ENCODE data around the gene RFPL3.

RFPL3 gene

DNA sequence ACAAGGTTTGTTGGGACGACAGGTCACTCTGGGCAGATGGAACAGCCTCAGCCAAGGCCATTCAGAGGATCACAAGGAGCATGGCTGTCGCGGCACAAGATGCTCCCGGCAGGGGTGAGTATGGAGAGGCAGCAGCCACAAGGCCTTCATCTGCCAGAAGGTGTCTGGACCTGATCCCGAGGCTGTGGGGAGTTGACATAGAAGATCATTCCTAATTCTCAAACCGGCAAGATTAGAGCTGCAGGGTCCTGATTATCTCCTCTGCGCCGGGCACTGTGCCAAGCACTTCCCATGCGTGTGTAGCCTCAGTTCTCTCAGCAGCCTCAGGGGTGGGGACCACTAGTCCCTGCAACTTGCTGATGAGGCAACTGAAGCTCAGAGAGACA, 32.3 kb upstream of the RFPL3 start:
- Histone ChIP-seq H3K4me2 (ENCODE audit: insufficient read depth, low read length) (no peak overlapping the region), H3K4me3 (ENCODE audit: low read depth in 1 of 2, low read length in 2 of 2) (no peak overlapping the region), H3K27me3 (ENCODE audit: insufficient read depth, low read length, poor library complexity) (no peaks in the 10 kb centered on the region), H3K9ac (ENCODE audit: low read depth, low read length) (no peak overlapping the region), H4K20me1 (ENCODE audit: insufficient read depth, low read length) (no peaks in the 10 kb centered on the region), H3K36me3 (ENCODE audit: insufficient read depth, low read length) (no peaks in the 10 kb centered on the region), H3K79me2 (ENCODE audit: insufficient read depth, low read length) (no peaks in the 10 kb centered on the region), H3K27ac (ENCODE audit: low read length) (no peak overlapping the region), H3K4me1 (ENCODE audit: insufficient read depth, low read length) (no peaks in the 10 kb centered on the region), H2AFZ (ENCODE audit: low read depth, low read length) (no peak overlapping the region), H3K9me3 (ENCODE audit: insufficient read depth, low read length, severe bottlenecking) (no peaks in the 10 kb centered on the region)
- no peak for ATAC-seq (ENCODE audit: insufficient read depth, low read depth)
- TF ChIP-seq EZH2 (IDR thresholded peaks at IDR 0.05; ENCODE audit: borderline replicate concordance, low read depth, low read length, severe bottlenecking): no peak
- TF ChIP-seq, protein P1, sequence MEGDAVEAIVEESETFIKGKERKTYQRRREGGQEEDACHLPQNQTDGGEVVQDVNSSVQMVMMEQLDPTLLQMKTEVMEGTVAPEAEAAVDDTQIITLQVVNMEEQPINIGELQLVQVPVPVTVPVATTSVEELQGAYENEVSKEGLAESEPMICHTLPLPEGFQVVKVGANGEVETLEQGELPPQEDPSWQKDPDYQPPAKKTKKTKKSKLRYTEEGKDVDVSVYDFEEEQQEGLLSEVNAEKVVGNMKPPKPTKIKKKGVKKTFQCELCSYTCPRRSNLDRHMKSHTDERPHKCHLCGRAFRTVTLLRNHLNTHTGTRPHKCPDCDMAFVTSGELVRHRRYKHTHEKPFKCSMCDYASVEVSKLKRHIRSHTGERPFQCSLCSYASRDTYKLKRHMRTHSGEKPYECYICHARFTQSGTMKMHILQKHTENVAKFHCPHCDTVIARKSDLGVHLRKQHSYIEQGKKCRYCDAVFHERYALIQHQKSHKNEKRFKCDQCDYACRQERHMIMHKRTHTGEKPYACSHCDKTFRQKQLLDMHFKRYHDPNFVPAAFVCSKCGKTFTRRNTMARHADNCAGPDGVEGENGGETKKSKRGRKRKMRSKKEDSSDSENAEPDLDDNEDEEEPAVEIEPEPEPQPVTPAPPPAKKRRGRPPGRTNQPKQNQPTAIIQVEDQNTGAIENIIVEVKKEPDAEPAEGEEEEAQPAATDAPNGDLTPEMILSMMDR (IDR thresholded peaks at IDR 0.05; ENCODE audit: borderline replicate concordance, extremely low read depth, low read length, poor library complexity, severe bottlenecking): no peak
- DNase-seq: no peak

- Histone ChIP-seq H3K36me3 (ENCODE audit: insufficient read depth, low read length) (no peaks in the 10 kb centered on the region), H3K9ac (ENCODE audit: low read depth, low read length) (no peak overlapping the region), H3K9me3 (ENCODE audit: insufficient read depth, low read length, severe bottlenecking) (no peaks in the 10 kb centered on the region), H3K79me2 (ENCODE audit: insufficient read depth, low read length) (no peaks in the 10 kb centered on the region), H3K4me2 (ENCODE audit: insufficient read depth, low read length) (no peak overlapping the region), H3K4me1 (ENCODE audit: insufficient read depth, low read length) (no peaks in the 10 kb centered on the region), H3K27me3 (ENCODE audit: insufficient read depth, low read length, poor library complexity) (no peaks in the 10 kb centered on the region), H3K4me3 (ENCODE audit: low read depth in 1 of 2, low read length in 2 of 2) (no peak overlapping the region), H2AFZ (ENCODE audit: low read depth, low read length) (no peak overlapping the region), H4K20me1 (ENCODE audit: insufficient read depth, low read length) (no peaks in the 10 kb centered on the region), H3K27ac (ENCODE audit: low read length) (no peak overlapping the region)
- DNase-seq (no peak), ATAC-seq (ENCODE audit: insufficient read depth, low read depth) (no peak)
- TF ChIP-seq, protein P1 (IDR thresholded peaks at IDR 0.05; ENCODE audit: borderline replicate concordance, extremely low read depth, low read length, poor library complexity, severe bottlenecking): no peak
- TF ChIP-seq EZH2 (IDR thresholded peaks at IDR 0.05; ENCODE audit: borderline replicate concordance, low read depth, low read length, severe bottlenecking): no peak
Observed at GRCh38 chr22:32325811-32326237, 31.8 kb upstream of the RFPL3 start.

DNA sequence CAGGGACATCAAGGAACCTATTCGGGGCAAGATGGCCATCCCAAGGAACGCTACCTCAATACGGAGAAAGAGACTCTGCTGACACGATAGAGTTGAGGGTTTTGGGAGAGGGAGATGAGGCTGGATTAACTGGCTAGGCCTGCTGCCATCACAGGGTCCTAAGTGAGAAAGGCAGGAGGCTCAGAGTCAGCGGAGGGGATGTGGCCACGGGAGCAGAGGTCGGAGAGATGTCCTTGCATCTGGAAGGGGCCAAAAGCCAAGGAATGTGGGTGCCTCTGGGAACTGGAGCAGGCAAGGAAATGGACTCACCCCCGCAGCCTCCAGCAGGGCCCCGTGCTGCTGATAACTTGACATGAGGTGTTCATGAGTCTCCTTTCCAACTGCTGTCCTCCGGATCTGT, 31.0 kb upstream of the RFPL3 start:
- H3K4me1 ChIP-seq (ENCODE audit: insufficient read depth, low read length): no peaks in the 10 kb centered on the region
- DNase-seq (no peak), ATAC-seq (ENCODE audit: insufficient read depth, low read depth) (no peak)
- no peaks in the 10 kb centered on the region for H3K36me3 ChIP-seq (ENCODE audit: insufficient read depth, low read length)
- no peak overlapping the region for H2AFZ ChIP-seq (ENCODE audit: low read depth, low read length)
- H3K79me2 ChIP-seq (ENCODE audit: insufficient read depth, low read length): no peaks in the 10 kb centered on the region
- H3K27ac ChIP-seq (ENCODE audit: low read length): no peak overlapping the region
- no peak for TF ChIP-seq EZH2 (IDR thresholded peaks at IDR 0.05; ENCODE audit: borderline replicate concordance, low read depth, low read length, severe bottlenecking)
- no peaks in the 10 kb centered on the region for H3K9me3 ChIP-seq (ENCODE audit: insufficient read depth, low read length, severe bottlenecking)
- no peaks in the 10 kb centered on the region for H3K27me3 ChIP-seq (ENCODE audit: insufficient read depth, low read length, poor library complexity)
- no peak overlapping the region for H3K4me2 ChIP-seq (ENCODE audit: insufficient read depth, low read length)
- H4K20me1 ChIP-seq (ENCODE audit: insufficient read depth, low read length): no peaks in the 10 kb centered on the region
- H3K4me3 ChIP-seq (ENCODE audit: low read depth in 1 of 2, low read length in 2 of 2): no peak overlapping the region
- H3K9ac ChIP-seq (ENCODE audit: low read depth, low read length): no peak overlapping the region

- Histone ChIP-seq H3K79me2 (ENCODE audit: insufficient read depth, low read length) (no peaks in the 10 kb centered on the region), H3K4me1 (ENCODE audit: insufficient read depth, low read length) (no peaks in the 10 kb centered on the region), H3K9ac (ENCODE audit: low read depth, low read length) (no peak overlapping the region), H3K36me3 (ENCODE audit: insufficient read depth, low read length) (no peaks in the 10 kb centered on the region), H3K27me3 (ENCODE audit: insufficient read depth, low read length, poor library complexity) (no peaks in the 10 kb centered on the region), H3K27ac (ENCODE audit: low read length) (no peak overlapping the region), H2AFZ (ENCODE audit: low read depth, low read length) (no peak overlapping the region), H3K9me3 (ENCODE audit: insufficient read depth, low read length, severe bottlenecking) (no peaks in the 10 kb centered on the region), H3K4me2 (ENCODE audit: insufficient read depth, low read length) (no peak overlapping the region), H4K20me1 (ENCODE audit: insufficient read depth, low read length) (no peaks in the 10 kb centered on the region), H3K4me3 (ENCODE audit: low read depth in 1 of 2, low read length in 2 of 2) (no peak overlapping the region)
- no peak for DNase-seq
- no peak for ATAC-seq (ENCODE audit: insufficient read depth, low read depth)
- no peak for TF ChIP-seq EZH2 (IDR thresholded peaks at IDR 0.05; ENCODE audit: borderline replicate concordance, low read depth, low read length, severe bottlenecking)
- TF ChIP-seq, protein P1 (IDR thresholded peaks at IDR 0.05; ENCODE audit: borderline replicate concordance, extremely low read depth, low read length, poor library complexity, severe bottlenecking): no peak
Observed at GRCh38 chr22:32327066-32327465, 30.6 kb upstream of the RFPL3 start.

Data from DND-41 (cell line).